Hepatocyte (in vitro differentiated cells): Measurements from ENCODE around the gene CTNND2.

Experiments used
- EZH2 ChIP-seq: fragments of 200-600 bp; sonication (generic); IDR thresholded peaks from 2 replicates; pipeline ENCODE4 v1.6.1; 2016; ENCODE audit warnings: antibody characterized with exemption, mild to moderate bottlenecking, borderline replicate concordance
- TF ChIP-seq, protein P1 (sequence below): fragments of 200-600 bp; sonication (generic); IDR thresholded peaks from 2 replicates; pipeline ENCODE4 v1.5.1; 2016; ENCODE audit warnings: antibody characterized with exemption, mild to moderate bottlenecking; ENCODE audit not compliant: poor library complexity

DNA sequence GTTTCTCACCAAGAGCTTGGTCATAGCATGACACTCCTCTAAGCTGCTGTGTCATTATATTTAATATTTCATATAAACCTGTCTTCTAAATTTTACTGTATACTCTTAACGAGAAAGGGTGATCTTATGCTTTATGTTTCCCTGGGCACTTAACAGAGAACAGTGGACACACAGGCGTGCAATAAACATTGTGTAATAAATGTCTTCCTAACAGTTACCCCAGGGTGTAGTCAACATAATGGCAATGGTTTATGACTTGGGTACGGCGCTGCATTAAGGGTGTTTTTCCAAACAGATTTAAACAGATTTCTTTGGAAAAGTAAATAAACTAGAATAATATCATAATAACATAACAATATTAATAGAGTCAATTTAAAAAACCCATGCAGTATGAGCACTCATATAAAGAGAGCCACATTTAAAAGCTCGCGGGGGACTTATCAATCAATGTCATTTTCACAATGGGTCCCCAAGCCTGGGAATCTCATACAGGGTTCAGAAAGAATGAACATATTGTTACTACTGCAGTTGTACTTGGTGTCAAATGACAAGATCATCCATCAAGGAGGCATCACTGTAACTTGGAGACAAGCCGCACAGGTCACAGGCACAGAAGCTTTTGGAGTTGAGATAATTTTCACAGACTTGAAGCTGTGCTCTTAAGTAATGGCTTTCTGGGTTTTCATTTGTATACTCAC lies 376.4 kb downstream of the CTNND2 start:
- TF ChIP-seq EZH2: no peak
- TF ChIP-seq, protein P1, sequence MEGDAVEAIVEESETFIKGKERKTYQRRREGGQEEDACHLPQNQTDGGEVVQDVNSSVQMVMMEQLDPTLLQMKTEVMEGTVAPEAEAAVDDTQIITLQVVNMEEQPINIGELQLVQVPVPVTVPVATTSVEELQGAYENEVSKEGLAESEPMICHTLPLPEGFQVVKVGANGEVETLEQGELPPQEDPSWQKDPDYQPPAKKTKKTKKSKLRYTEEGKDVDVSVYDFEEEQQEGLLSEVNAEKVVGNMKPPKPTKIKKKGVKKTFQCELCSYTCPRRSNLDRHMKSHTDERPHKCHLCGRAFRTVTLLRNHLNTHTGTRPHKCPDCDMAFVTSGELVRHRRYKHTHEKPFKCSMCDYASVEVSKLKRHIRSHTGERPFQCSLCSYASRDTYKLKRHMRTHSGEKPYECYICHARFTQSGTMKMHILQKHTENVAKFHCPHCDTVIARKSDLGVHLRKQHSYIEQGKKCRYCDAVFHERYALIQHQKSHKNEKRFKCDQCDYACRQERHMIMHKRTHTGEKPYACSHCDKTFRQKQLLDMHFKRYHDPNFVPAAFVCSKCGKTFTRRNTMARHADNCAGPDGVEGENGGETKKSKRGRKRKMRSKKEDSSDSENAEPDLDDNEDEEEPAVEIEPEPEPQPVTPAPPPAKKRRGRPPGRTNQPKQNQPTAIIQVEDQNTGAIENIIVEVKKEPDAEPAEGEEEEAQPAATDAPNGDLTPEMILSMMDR: no peak
